Activated CD4-positive, alpha-beta T cell treated with anti-CD3 and anti-CD28 coated beads for 36 hours (primary cell): ENCODE results near the gene AOAH. TPM values are rescaled to one million over a fixed set of nuclear protein-coding genes. Genes with fewer than 3 reads are reported as not detected.
A peak's percentile ranks its signal among the peaks of the same experiment; 100 is the strongest.

Source experiments
- ATAC-seq: fragments of 200-7000 bp; cut with Tn5 transposase; one replicate; pipeline ENCODE4 v1.10.0; 2021; ENCODE audit warnings: mild to moderate bottlenecking, moderate library complexity
- CTCF ChIA-PET: fragments of 350-600 bp; sonication (Branson Sonifier 250); formaldehyde crosslinking; loops from one replicate; lab custom pipeline; 2021; ENCODE audit warnings: antibody characterized with exemption; lab: Charles Lee
- POLR2A ChIA-PET: fragments of 350-600 bp; sonication (Branson Sonifier 250); formaldehyde crosslinking; loops from one replicate; lab custom pipeline; 2021; ENCODE audit warnings: antibody characterized with exemption, inconsistent platforms; lab: Charles Lee
- DNase-seq: peaks from one replicate; pipeline ENCODE4 v3.0.0-alpha.2; 2020
- H3K27ac Mint-ChIP-seq: one replicate; pipeline ENCODE4 v1.8.0; 2021; ENCODE audit warnings: mixed read lengths
- H3K27me3 Mint-ChIP-seq: one replicate; pipeline ENCODE4 v1.8.0; 2021; ENCODE audit warnings: mixed read lengths
- H3K36me3 Mint-ChIP-seq: one replicate; pipeline ENCODE4 v1.8.0; 2021; ENCODE audit warnings: low read depth, mixed read lengths
- H3K4me1 Mint-ChIP-seq: one replicate; pipeline ENCODE4 v1.8.0; 2021; ENCODE audit warnings: mixed read lengths
- H3K4me3 Mint-ChIP-seq: one replicate; pipeline ENCODE4 v1.8.0; 2021; ENCODE audit warnings: mild to moderate bottlenecking, moderate library complexity, mixed read lengths
- H3K9me3 Mint-ChIP-seq: one replicate; pipeline ENCODE4 v1.8.0; 2021; ENCODE audit warnings: low read depth, mixed read lengths
- intact Hi-C, 2 experiments: fragments of 100-400 bp; cut with DNase I in 1 of 2; cut with micrococcal nuclease in 1 of 2; formaldehyde crosslinking; loops; one replicate each; pipeline versions ENCODE4 v1.14.2 to v1.15.1; 2022 to 2024; cut with DNase I, micrococcal nuclease
- total RNA-seq, 2 experiments: library from RNA; stranded (reverse); gene quantifications; one replicate each; pipeline ENCODE4 v1.2.3, GENCODE V29; 2021

AOAH gene
- total RNA-seq, 2 experiments from 2014 or later = 9.2 to 10.0 TPM

DNA sequence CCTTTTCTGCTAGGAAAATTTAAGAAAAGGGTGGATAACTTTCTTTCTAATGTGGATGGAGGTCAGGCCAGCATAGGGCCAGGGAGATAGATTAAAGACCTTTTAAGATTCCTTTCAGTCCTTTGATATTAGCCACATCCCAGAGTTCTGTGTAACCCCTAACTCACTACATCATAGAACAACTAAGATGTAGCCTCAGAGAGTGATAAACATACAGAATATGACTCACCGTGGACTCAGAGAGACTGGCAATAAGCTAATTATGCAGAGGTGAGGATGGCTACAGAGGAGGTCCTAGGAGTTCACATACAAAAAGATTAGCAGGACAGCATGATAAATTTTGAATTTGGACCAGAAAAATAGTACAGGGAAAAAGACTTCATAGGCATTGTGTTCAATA lies 141.0 kb downstream of the AOAH start:
- ChIA-PET POLR2A (interaction anchor here (0.6 kb wide), 1 partner anchor 106 kb away, joined by 3 read pairs; no protein-coding TSS in a partner anchor), CTCF (interaction anchor here (0.7 kb wide), 1 partner anchor 11 kb away, joined by 3 read pairs; no protein-coding TSS in a partner anchor)
- ATAC-seq (peak; percentile 87), DNase-seq (no peak)
- H3K27ac Mint-ChIP-seq = peak overlapping the region; percentile 79
- no peak overlapping the region for H3K4me3 Mint-ChIP-seq
- peaks cover 7% of the 10 kb centered on the region for H3K9me3 Mint-ChIP-seq
- H3K4me1 Mint-ChIP-seq = peaks cover 19% of the 10 kb centered on the region
- intact Hi-C loops = loop anchor here in 1 of 2 experiments (2.0 to 5.0 kb wide), 2 partner anchors 93 to 269 kb away; no protein-coding TSS in a partner anchor
- no peaks in the 10 kb centered on the region for H3K27me3 Mint-ChIP-seq
- peaks cover 30% of the 10 kb centered on the region for H3K36me3 Mint-ChIP-seq

DNA sequence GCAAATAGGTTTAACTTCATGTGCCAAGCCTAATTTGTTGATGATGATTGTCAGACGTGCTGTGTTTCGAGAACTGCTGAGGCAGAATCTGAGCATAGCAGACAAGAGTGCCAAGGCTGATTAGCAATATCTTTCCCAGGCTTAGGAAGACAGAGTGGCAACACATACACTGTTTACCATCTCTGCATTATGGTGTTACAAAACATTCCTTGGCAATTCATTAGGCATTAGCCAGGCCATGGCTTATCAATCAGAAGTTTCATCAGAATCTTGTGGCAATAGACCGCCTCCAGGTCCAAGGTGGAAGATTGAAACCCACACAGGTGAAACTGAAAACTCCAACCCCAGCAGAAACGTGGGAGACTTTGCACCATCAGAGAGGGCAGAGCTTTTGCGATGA lies 148.5 kb downstream of the AOAH start:
- POLR2A ChIA-PET = no interaction called here

GRCh38 chr7:36573066-36573465 lies 151.2 kb downstream of the AOAH start:
- Mint-ChIP-seq H3K27me3 (no peaks in the 10 kb centered on the region), H3K36me3 (peaks cover 23% of the 10 kb centered on the region), H3K4me3 (no peak overlapping the region), H3K4me1 (peaks cover 16% of the 10 kb centered on the region), H3K9me3 (peaks cover 5% of the 10 kb centered on the region), H3K27ac (no peak overlapping the region)
- intact Hi-C loops = no loop called here
- ChIA-PET POLR2A (no interaction called here), CTCF (interaction anchor here (1.0 kb wide), 1 partner anchor 47 kb away, joined by 3 read pairs; no protein-coding TSS in a partner anchor)
- DNase-seq (no peak), ATAC-seq (no peak)

More for the DNA sequence above, 148.5 kb downstream of the AOAH start:
- no peak overlapping the region for H3K27ac Mint-ChIP-seq
- CTCF ChIA-PET = interaction anchor here (0.6 to 1.3 kb wide), 2 partner anchors 16 to 270 kb away, joined by 3 read pairs; no protein-coding TSS in a partner anchor
- H3K4me3 Mint-ChIP-seq = no peak overlapping the region
- H3K4me1 Mint-ChIP-seq = peaks cover 11% of the 10 kb centered on the region
- no peaks in the 10 kb centered on the region for H3K27me3 Mint-ChIP-seq
- peaks cover 11% of the 10 kb centered on the region for H3K9me3 Mint-ChIP-seq
- H3K36me3 Mint-ChIP-seq = peaks cover 39% of the 10 kb centered on the region
- intact Hi-C loops = no loop called here
- DNase-seq (no peak), ATAC-seq (no peak)

- ATAC-seq (no peak), DNase-seq (no peak)
- peaks cover 14% of the 10 kb centered on the region for H3K36me3 Mint-ChIP-seq
- H3K4me3 Mint-ChIP-seq = no peak overlapping the region
- ChIA-PET POLR2A (no interaction called here), CTCF (interaction anchor here (0.6 to 1.5 kb wide), 4 partner anchors 30 to 1797 kb away, joined by 3 to 8 read pairs (median 3); no protein-coding TSS in a partner anchor)
- peaks cover 15% of the 10 kb centered on the region for H3K4me1 Mint-ChIP-seq
- no peak overlapping the region for H3K27ac Mint-ChIP-seq
- intact Hi-C loops = no loop called here
- H3K27me3 Mint-ChIP-seq = no peaks in the 10 kb centered on the region
- H3K9me3 Mint-ChIP-seq = no peaks in the 10 kb centered on the region
These were observed 153.1 kb downstream of the AOAH start for GRCh38 chr7:36571190-36571560.

DNA sequence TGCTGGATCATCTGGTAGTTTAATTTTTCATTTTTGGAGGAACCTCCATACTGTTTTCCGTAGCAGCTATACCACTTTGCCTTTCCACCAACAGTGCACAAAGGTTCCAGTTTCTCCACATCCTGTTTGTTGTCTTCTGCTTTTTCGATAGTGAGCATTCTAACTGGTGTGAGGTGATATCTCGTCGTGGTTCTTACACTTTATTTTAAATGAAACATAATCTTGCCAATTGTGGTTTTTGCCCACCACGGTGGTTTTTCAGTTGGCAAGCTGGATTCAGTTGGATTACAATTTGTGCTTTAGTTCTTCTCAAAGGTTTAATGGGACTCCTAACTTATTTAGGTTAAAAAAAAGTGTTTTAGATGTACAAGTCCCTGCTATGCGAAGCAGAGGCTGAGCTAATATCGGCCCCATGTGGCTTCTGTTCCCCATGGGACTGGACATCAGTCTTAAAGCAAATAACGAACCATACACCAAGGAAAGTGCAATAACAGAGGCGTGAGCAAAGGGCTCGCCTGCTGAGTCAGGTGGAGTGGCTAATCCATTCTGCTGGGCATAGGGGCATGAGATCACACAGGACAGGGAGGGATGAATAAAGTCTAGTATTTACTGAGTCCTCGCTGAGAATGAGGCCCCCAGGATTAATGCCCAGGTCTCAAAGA lies 153.6 kb downstream of the AOAH start:
- POLR2A ChIA-PET = no interaction called here
- CTCF ChIA-PET = interaction anchor here (0.6 to 1.5 kb wide), 4 partner anchors 67 to 1798 kb away, joined by 3 to 8 read pairs (median 3); no protein-coding TSS in a partner anchor
- H3K27ac Mint-ChIP-seq = no peak overlapping the region
- DNase-seq (no peak), ATAC-seq (no peak)
- H3K4me1 Mint-ChIP-seq = peaks cover 14% of the 10 kb centered on the region
- H3K9me3 Mint-ChIP-seq = no peaks in the 10 kb centered on the region
- no peak overlapping the region for H3K4me3 Mint-ChIP-seq
- intact Hi-C loops = no loop called here
- no peaks in the 10 kb centered on the region for H3K27me3 Mint-ChIP-seq
- H3K36me3 Mint-ChIP-seq = peaks cover 9% of the 10 kb centered on the region

DNA sequence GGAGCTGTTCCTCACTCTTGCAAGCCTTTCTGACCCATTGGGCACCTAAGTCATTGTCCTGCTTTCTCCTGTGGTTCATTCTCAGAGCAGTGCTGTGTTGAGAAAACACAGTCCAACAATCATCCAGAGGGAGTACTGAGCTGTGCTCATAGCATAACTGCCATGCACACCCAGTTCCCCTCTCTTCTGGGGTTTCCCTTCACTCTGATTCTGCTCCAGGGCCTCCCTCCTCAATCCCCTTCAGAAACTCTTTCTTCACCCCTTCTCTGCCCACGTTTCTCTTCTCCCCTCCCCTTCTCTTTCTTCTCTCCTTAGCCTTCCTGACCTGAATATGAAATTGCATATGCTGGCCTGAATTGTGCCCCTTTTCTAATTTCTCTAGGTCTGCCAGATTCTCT lies 155.8 kb downstream of the AOAH start:
- H3K4me3 Mint-ChIP-seq = no peak overlapping the region
- ChIA-PET POLR2A (no interaction called here), CTCF (interaction anchor here (0.6 to 1.1 kb wide), 3 partner anchors 418 to 1001 kb away, joined by 3 read pairs; no protein-coding TSS in a partner anchor)
- peaks cover 14% of the 10 kb centered on the region for H3K4me1 Mint-ChIP-seq
- DNase-seq = no peak
- peaks cover 6% of the 10 kb centered on the region for H3K36me3 Mint-ChIP-seq
- no peak for ATAC-seq
- no peak overlapping the region for H3K27ac Mint-ChIP-seq
- H3K27me3 Mint-ChIP-seq = no peaks in the 10 kb centered on the region
- H3K9me3 Mint-ChIP-seq = no peaks in the 10 kb centered on the region
- intact Hi-C loops = no loop called here

- ChIA-PET CTCF (interaction anchor here (0.6 to 1.1 kb wide), 2 partner anchors 419 to 614 kb away, joined by 3 read pairs; no protein-coding TSS in a partner anchor), POLR2A (no interaction called here)
- peaks cover 14% of the 10 kb centered on the region for H3K4me1 Mint-ChIP-seq
- no peak overlapping the region for H3K27ac Mint-ChIP-seq
- H3K9me3 Mint-ChIP-seq = no peaks in the 10 kb centered on the region
- no peaks in the 10 kb centered on the region for H3K27me3 Mint-ChIP-seq
- peaks cover 9% of the 10 kb centered on the region for H3K36me3 Mint-ChIP-seq
- DNase-seq (no peak), ATAC-seq (no peak)
- H3K4me3 Mint-ChIP-seq = no peak overlapping the region
- intact Hi-C loops = no loop called here
These were observed 156.4 kb downstream of the AOAH start for GRCh38 chr7:36567699-36568451.

DNA sequence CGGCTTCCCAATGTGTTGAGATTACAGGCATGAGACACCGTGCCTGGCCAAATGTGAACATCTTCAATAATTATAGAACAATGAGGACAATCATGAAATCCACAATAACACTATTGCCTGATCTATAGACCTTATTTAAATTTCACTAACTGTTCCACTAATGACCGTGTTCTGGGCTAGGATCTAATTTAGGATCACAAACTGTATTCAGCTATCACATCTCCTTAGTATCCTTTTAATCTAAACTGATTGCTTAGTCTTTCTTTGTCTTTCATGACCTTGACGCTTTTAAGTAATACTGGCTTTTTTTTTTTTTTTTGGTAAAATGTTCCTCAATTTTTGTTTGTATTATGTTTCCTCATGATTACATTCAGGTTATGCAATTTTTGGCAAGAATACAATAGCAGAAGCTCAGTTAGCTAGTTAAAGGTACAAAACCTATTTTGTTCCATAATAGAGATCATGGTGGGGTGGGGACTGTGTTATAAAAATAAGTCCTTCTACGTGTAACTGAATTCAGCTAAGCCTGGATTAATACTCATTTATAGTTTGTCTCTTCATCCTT lies 158.4 kb downstream of the AOAH start:
- CTCF ChIA-PET = interaction anchor here (0.5 to 0.7 kb wide), 3 partner anchors 27 to 635 kb away, joined by 3 to 4 read pairs (median 3); no protein-coding TSS in a partner anchor
- no peak overlapping the region for H3K4me3 Mint-ChIP-seq
- no peaks in the 10 kb centered on the region for H3K27me3 Mint-ChIP-seq
- ATAC-seq = no peak
- no peaks in the 10 kb centered on the region for H3K9me3 Mint-ChIP-seq
- peaks cover 7% of the 10 kb centered on the region for H3K36me3 Mint-ChIP-seq
- H3K4me1 Mint-ChIP-seq = peaks cover 8% of the 10 kb centered on the region
- POLR2A ChIA-PET = no interaction called here
- DNase-seq = no peak
- intact Hi-C loops = no loop called here
- H3K27ac Mint-ChIP-seq = no peak overlapping the region

GRCh38 chr7:36564489-36564888 lies 159.8 kb downstream of the AOAH start:
- POLR2A ChIA-PET = no interaction called here
- Mint-ChIP-seq H3K27ac (no peak overlapping the region), H3K4me3 (no peak overlapping the region), H3K36me3 (peaks cover 4% of the 10 kb centered on the region), H3K9me3 (peaks cover 2% of the 10 kb centered on the region), H3K27me3 (no peaks in the 10 kb centered on the region), H3K4me1 (peaks cover 3% of the 10 kb centered on the region)
- CTCF ChIA-PET = no interaction called here
- intact Hi-C loops = no loop called here
- no peak for ATAC-seq
- DNase-seq = no peak

DNA sequence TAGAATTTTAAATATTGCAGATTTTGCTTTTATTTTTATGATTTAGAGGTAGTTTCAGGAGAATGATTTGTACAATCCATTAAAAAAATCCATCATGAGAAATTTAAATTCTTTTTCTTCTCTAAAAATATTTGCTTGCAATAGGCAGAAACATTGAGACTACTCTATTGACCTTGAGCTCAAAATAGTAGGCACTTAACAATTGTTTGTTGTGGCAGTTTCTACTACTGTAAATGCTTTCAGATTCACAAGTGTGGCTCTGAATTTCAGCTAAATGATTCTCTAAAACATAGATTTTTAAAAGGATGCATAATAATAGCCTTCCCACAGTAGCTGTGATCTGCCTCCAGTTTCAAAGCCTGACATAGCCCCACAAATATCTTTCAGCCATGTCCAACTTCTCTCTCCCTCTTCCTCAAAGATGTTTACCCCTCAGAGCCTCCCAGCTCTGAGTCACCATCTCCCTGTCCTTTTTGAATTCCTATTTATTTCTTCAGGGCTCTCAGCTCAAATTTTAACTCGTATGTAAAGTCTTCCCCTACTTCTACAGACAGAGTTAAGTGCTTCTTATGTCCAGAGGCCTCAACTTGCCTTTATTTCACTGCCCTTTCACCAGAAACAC lies 160.5 kb downstream of the AOAH start:
- no peak overlapping the region for H3K27ac Mint-ChIP-seq
- intact Hi-C loops = no loop called here
- ChIA-PET CTCF (interaction anchor here (0.6 to 0.9 kb wide), 2 partner anchors 76 to 654 kb away, joined by 3 read pairs; no protein-coding TSS in a partner anchor), POLR2A (no interaction called here)
- no peaks in the 10 kb centered on the region for H3K27me3 Mint-ChIP-seq
- H3K9me3 Mint-ChIP-seq = peaks cover 2% of the 10 kb centered on the region
- ATAC-seq (no peak), DNase-seq (no peak)
- no peak overlapping the region for H3K4me3 Mint-ChIP-seq
- peaks cover 3% of the 10 kb centered on the region for H3K4me1 Mint-ChIP-seq
- H3K36me3 Mint-ChIP-seq = peaks cover 4% of the 10 kb centered on the region

- no peak for ATAC-seq
- Mint-ChIP-seq H3K4me1 (peaks cover 3% of the 10 kb centered on the region), H3K4me3 (no peak overlapping the region), H3K27me3 (no peaks in the 10 kb centered on the region), H3K9me3 (peaks cover 2% of the 10 kb centered on the region), H3K36me3 (peaks cover 4% of the 10 kb centered on the region), H3K27ac (no peak overlapping the region)
- POLR2A ChIA-PET = no interaction called here
- CTCF ChIA-PET = interaction anchor here (0.6 kb wide), 1 partner anchor 266 kb away, joined by 3 read pairs; no protein-coding TSS in a partner anchor
- intact Hi-C loops = no loop called here
- no peak for DNase-seq
These were observed 162.2 kb downstream of the AOAH start for GRCh38 chr7:36562121-36562520.
